ENCODE data around the gene MDP1.

MDP1 gene

GRCh38 chr14:24184104-24184970 lies 31.5 kb downstream of the MDP1 start:
- Histone ChIP-seq H3K4me1 (ENCODE audit: control insufficient read depth in 1 of 2, insufficient read depth in 1 of 2, low read depth in 1 of 2, low read length in 1 of 2) (peaks cover 15% of the 10 kb centered on the region in 2 experiments), H3K27ac (no peak overlapping the region), H3K4me3 (ENCODE audit: low read depth in 1 of 2, low read length in 1 of 2) (no peak overlapping the region), H3K9me3 (no peaks in the 10 kb centered on the region), H3K36me3 (peaks cover 68% of the 10 kb centered on the region), H3K27me3 (no peaks in the 10 kb centered on the region)
- no peak for TF ChIP-seq CTCF (IDR thresholded peaks at IDR 0.05)

- no peaks in the 10 kb centered on the region for H3K9me3 ChIP-seq
- no peak overlapping the region for H3K27ac ChIP-seq
- no peak for TF ChIP-seq CTCF (IDR thresholded peaks at IDR 0.05)
- H3K36me3 ChIP-seq: peaks cover 81% of the 10 kb centered on the region
- H3K4me1 ChIP-seq (ENCODE audit: control insufficient read depth in 1 of 2, insufficient read depth in 1 of 2, low read depth in 1 of 2, low read length in 1 of 2): peaks cover 2 to 4% of the 10 kb centered on the region in 2 experiments
- H3K4me3 ChIP-seq (ENCODE audit: low read depth in 1 of 2, low read length in 1 of 2): no peak overlapping the region
- no peaks in the 10 kb centered on the region for H3K27me3 ChIP-seq
Measured at GRCh38 chr14:24183014-24183481, 32.8 kb downstream of the MDP1 start.

GRCh38 chr14:24182110-24182882 lies 33.6 kb downstream of the MDP1 start:
- no peak for TF ChIP-seq CTCF (IDR thresholded peaks at IDR 0.05)
- Histone ChIP-seq H3K27me3 (no peaks in the 10 kb centered on the region), H3K9me3 (no peaks in the 10 kb centered on the region), H3K4me1 (ENCODE audit: control insufficient read depth in 1 of 2, insufficient read depth in 1 of 2, low read depth in 1 of 2, low read length in 1 of 2) (no peaks in the 10 kb centered on the region), H3K36me3 (peaks cover 89% of the 10 kb centered on the region), H3K4me3 (ENCODE audit: low read depth in 1 of 2, low read length in 1 of 2) (no peak overlapping the region), H3K27ac (no peak overlapping the region)

- H3K4me1 ChIP-seq (ENCODE audit: control insufficient read depth in 1 of 2, insufficient read depth in 1 of 2, low read depth in 1 of 2, low read length in 1 of 2): no peaks in the 10 kb centered on the region
- no peaks in the 10 kb centered on the region for H3K9me3 ChIP-seq
- no peak overlapping the region for H3K4me3 ChIP-seq (ENCODE audit: low read depth in 1 of 2, low read length in 1 of 2)
- H3K27me3 ChIP-seq: no peaks in the 10 kb centered on the region
- peaks cover 96% of the 10 kb centered on the region for H3K36me3 ChIP-seq
- H3K27ac ChIP-seq: no peak overlapping the region
- no peak for TF ChIP-seq CTCF (IDR thresholded peaks at IDR 0.05)
Measured at GRCh38 chr14:24181371-24182077, 34.3 kb downstream of the MDP1 start.

- Histone ChIP-seq H3K4me3 (ENCODE audit: low read depth in 1 of 2, low read length in 1 of 2) (no peak overlapping the region), H3K27ac (no peak overlapping the region), H3K27me3 (no peaks in the 10 kb centered on the region), H3K9me3 (no peaks in the 10 kb centered on the region), H3K4me1 (ENCODE audit: control insufficient read depth in 1 of 2, insufficient read depth in 1 of 2, low read depth in 1 of 2, low read length in 1 of 2) (peaks cover 4% of the 10 kb centered on the region in 2 experiments), H3K36me3 (peaks cover 100% of the 10 kb centered on the region)
- no peak for TF ChIP-seq CTCF (IDR thresholded peaks at IDR 0.05)
Measured at GRCh38 chr14:24179961-24180796, 35.7 kb downstream of the MDP1 start.

Measured in neutrophil (primary cell).